ENCODE measurements around the gene TSHZ3. TPM values are rescaled to one million over a fixed set of nuclear protein-coding genes. Genes with fewer than 3 reads are reported as not detected.

Gene TSHZ3
- total RNA-seq, 1 experiment from 2014 or later = 0.05 TPM

DNA sequence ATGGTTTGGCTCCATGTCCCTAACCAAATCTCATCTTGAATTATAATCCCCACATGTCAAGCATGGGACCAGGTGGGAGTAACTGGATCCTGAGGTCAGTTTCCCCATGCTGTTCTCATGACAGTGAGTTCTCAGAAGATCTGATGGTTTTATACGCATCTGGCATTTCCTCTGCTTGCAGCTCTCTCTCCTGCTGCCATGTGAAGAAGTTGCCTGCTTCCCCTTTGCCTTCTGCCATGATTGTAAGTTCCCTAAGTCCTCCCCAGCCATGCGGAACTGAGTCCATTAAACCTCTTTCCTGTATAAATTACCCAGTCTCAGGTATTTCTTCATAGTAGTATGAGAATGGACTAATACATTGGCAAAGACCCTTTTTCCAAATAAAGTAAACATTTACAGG is 96.8 kb downstream of the TSHZ3 start:
- ATAC-seq (no peak), DNase-seq (ENCODE audit: low read depth, low spot score) (no peak)
- Histone ChIP-seq H3K27ac (ENCODE audit: low read depth, low read length) (no peak overlapping the region), H3K4me1 (ENCODE audit: control insufficient read depth in 1 of 2, insufficient read depth in 2 of 2, low read length in 2 of 2) (no peaks in the 10 kb centered on the region), H3K4me2 (ENCODE audit: low read length) (no peak overlapping the region), H3K79me2 (ENCODE audit: insufficient read depth, low read length) (no peaks in the 10 kb centered on the region), H4K20me1 (ENCODE audit: insufficient read depth) (no peaks in the 10 kb centered on the region), H3K9me3 (ENCODE audit: control insufficient read depth in 1 of 2, insufficient read depth in 1 of 2, low read depth in 1 of 2, low read length in 2 of 2) (peaks cover 10 to 13% of the 10 kb centered on the region in 2 experiments; a peak in 3 of 4 replicates), H2AFZ (ENCODE audit: low read depth, low read length, poor library complexity, severe bottlenecking) (no peak overlapping the region), H3K27me3 (ENCODE audit: insufficient read depth, low read length) (no peaks in the 10 kb centered on the region), H3K36me3 (ENCODE audit: control insufficient read depth in 1 of 2, insufficient read depth in 2 of 2, low read length in 2 of 2) (no peaks in the 10 kb centered on the region), H3K9ac (ENCODE audit: low read length) (no peak overlapping the region), H3K9me2 (ENCODE audit: insufficient read depth) (no peaks in the 10 kb centered on the region), H3K4me3 (replicated peaks in 1 of 2; ENCODE audit: low read depth in 1 of 2, low read length in 2 of 2) (no peak overlapping the region)
- ChIA-PET CTCF (no interaction called here), RAD21 (ENCODE audit: low non-redundant PET in 1 of 2, low total read pairs in 2 of 2, uncharacterized antibody in 2 of 2, unreplicated experiment in 2 of 2) (no interaction called here), POLR2A (no interaction called here)
- intact Hi-C loops (cut with micrococcal nuclease) = no loop called here
- no TSS peak for BruUV-seq (replicated peaks)
- TF ChIP-seq JUND (IDR thresholded peaks at IDR 0.05) (no peak), ZNF274 (IDR thresholded peaks at IDR 0.05; ENCODE audit: low read depth, low read length) (no peak), POLR2A (IDR thresholded peaks at IDR 0.05; ENCODE audit: borderline replicate concordance, extremely low read depth, insufficient read depth, insufficient read length) (no peak), EGR1 (IDR thresholded peaks at IDR 0.05; ENCODE audit: low read depth) (no peak), FOSL1 (IDR thresholded peaks at IDR 0.05; ENCODE audit: low read depth) (no peak), CEBPB (IDR thresholded peaks at IDR 0.05; ENCODE audit: low read depth) (no peak), CBX3 (IDR thresholded peaks at IDR 0.05; ENCODE audit: low read depth) (no peak), TCF7L2 (IDR thresholded peaks at IDR 0.05; ENCODE audit: borderline replicate concordance, extremely low read depth, insufficient read depth, insufficient read length) (no peak), SIN3A (IDR thresholded peaks at IDR 0.05; ENCODE audit: low read depth) (no peak)
- TF ChIP-seq, protein P1, sequence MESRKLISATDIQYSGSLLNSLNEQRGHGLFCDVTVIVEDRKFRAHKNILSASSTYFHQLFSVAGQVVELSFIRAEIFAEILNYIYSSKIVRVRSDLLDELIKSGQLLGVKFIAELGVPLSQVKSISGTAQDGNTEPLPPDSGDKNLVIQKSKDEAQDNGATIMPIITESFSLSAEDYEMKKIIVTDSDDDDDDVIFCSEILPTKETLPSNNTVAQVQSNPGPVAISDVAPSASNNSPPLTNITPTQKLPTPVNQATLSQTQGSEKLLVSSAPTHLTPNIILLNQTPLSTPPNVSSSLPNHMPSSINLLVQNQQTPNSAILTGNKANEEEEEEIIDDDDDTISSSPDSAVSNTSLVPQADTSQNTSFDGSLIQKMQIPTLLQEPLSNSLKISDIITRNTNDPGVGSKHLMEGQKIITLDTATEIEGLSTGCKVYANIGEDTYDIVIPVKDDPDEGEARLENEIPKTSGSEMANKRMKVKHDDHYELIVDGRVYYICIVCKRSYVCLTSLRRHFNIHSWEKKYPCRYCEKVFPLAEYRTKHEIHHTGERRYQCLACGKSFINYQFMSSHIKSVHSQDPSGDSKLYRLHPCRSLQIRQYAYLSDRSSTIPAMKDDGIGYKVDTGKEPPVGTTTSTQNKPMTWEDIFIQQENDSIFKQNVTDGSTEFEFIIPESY (IDR thresholded peaks at IDR 0.05; ENCODE audit: extremely low read depth, insufficient replicate concordance, low read length) = no peak

DNA sequence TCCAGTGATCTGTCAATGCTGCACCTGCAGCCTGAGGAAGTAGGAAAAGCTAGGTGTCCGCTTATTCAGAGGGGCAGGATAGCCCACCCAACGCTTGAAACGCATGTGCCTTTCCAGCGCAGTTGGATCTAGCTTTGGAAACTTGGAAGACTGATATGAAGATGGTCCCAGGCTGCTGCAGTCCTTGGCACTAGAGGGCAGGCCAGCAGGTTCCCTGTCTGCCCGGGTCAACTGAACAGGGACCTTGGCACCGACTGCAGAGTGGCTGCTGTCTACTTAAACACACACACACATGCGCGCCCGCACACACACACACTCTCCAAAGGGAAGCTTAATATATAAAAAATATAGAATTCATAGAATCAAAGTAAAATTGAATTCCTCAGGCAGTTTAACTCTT is 100.0 kb downstream of the TSHZ3 start:
- Histone ChIP-seq H3K9me2 (ENCODE audit: insufficient read depth) (no peaks in the 10 kb centered on the region), H3K27me3 (ENCODE audit: insufficient read depth, low read length) (no peaks in the 10 kb centered on the region), H3K36me3 (ENCODE audit: control insufficient read depth in 1 of 2, insufficient read depth in 2 of 2, low read length in 2 of 2) (no peaks in the 10 kb centered on the region), H2AFZ (ENCODE audit: low read depth, low read length, poor library complexity, severe bottlenecking) (no peak overlapping the region), H3K9ac (ENCODE audit: low read length) (no peak overlapping the region), H3K4me3 (replicated peaks in 1 of 2; ENCODE audit: low read depth in 1 of 2, low read length in 2 of 2) (no peak overlapping the region), H3K9me3 (ENCODE audit: control insufficient read depth in 1 of 2, insufficient read depth in 1 of 2, low read depth in 1 of 2, low read length in 2 of 2) (peaks cover 10 to 18% of the 10 kb centered on the region in 2 experiments; a peak in 3 of 4 replicates), H3K4me1 (ENCODE audit: control insufficient read depth in 1 of 2, insufficient read depth in 2 of 2, low read length in 2 of 2) (no peaks in the 10 kb centered on the region), H3K79me2 (ENCODE audit: insufficient read depth, low read length) (no peaks in the 10 kb centered on the region), H3K27ac (ENCODE audit: low read depth, low read length) (no peak overlapping the region), H4K20me1 (ENCODE audit: insufficient read depth) (no peaks in the 10 kb centered on the region), H3K4me2 (ENCODE audit: low read length) (no peak overlapping the region)
- ATAC-seq (no peak), DNase-seq (ENCODE audit: low read depth, low spot score) (no peak)
- BruUV-seq (replicated peaks) = no TSS peak
- CTCF ChIA-PET = no interaction called here
- RAD21 ChIA-PET (ENCODE audit: low non-redundant PET in 1 of 2, low total read pairs in 2 of 2, uncharacterized antibody in 2 of 2, unreplicated experiment in 2 of 2) = no interaction called here
- POLR2A ChIA-PET = no interaction called here
- intact Hi-C loops (cut with micrococcal nuclease) = no loop called here
- TF ChIP-seq, protein P2, sequence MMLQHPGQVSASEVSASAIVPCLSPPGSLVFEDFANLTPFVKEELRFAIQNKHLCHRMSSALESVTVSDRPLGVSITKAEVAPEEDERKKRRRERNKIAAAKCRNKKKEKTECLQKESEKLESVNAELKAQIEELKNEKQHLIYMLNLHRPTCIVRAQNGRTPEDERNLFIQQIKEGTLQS (IDR thresholded peaks at IDR 0.05) = no peak
- TF ChIP-seq POLR2A (IDR thresholded peaks at IDR 0.05; ENCODE audit: borderline replicate concordance, extremely low read depth, insufficient read depth, insufficient read length) (no peak), YY1 (IDR thresholded peaks at IDR 0.05; ENCODE audit: extremely low read depth, insufficient replicate concordance, low read depth, low read length) (no peak), EGR1 (IDR thresholded peaks at IDR 0.05; ENCODE audit: low read depth) (no peak)
- TF ChIP-seq, protein P3, sequence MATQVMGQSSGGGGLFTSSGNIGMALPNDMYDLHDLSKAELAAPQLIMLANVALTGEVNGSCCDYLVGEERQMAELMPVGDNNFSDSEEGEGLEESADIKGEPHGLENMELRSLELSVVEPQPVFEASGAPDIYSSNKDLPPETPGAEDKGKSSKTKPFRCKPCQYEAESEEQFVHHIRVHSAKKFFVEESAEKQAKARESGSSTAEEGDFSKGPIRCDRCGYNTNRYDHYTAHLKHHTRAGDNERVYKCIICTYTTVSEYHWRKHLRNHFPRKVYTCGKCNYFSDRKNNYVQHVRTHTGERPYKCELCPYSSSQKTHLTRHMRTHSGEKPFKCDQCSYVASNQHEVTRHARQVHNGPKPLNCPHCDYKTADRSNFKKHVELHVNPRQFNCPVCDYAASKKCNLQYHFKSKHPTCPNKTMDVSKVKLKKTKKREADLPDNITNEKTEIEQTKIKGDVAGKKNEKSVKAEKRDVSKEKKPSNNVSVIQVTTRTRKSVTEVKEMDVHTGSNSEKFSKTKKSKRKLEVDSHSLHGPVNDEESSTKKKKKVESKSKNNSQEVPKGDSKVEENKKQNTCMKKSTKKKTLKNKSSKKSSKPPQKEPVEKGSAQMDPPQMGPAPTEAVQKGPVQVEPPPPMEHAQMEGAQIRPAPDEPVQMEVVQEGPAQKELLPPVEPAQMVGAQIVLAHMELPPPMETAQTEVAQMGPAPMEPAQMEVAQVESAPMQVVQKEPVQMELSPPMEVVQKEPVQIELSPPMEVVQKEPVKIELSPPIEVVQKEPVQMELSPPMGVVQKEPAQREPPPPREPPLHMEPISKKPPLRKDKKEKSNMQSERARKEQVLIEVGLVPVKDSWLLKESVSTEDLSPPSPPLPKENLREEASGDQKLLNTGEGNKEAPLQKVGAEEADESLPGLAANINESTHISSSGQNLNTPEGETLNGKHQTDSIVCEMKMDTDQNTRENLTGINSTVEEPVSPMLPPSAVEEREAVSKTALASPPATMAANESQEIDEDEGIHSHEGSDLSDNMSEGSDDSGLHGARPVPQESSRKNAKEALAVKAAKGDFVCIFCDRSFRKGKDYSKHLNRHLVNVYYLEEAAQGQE (IDR thresholded peaks at IDR 0.05; ENCODE audit: low read depth) = no peak

Measured in HCT116 (cell line).